H1 (cell line): ENCODE data around the gene ASAP2. TPM values are rescaled to one million over a fixed set of nuclear protein-coding genes. Genes with fewer than 3 reads are reported as not detected.

Experiments used
- CTCF ChIA-PET: fragments of 300-600 bp; sonication (Branson Sonifier 250); formaldehyde crosslinking; loops from one replicate; lab custom pipeline; 2021; ENCODE audit not compliant: partially characterized antibody; lab: Charles Lee
- POLR2A ChIA-PET: fragments of 300-600 bp; sonication (Branson Sonifier 250); formaldehyde crosslinking; loops from one replicate; lab custom pipeline; 2021; ENCODE audit warnings: inconsistent platforms; ENCODE audit not compliant: partially characterized antibody; lab: Charles Lee
- DNase-seq, 2 experiments: peaks; one replicate each; pipeline versions ENCODE4 v3.0.0 to v3.0.0-alpha.2; 2010 to 2022; ENCODE audit warnings: low spot score in 2 of 2, low read depth in 1 of 2, mixed read lengths in 1 of 2
- FAIRE-seq: peaks from 2 replicates; lab custom pipeline; 2011; peaks lifted over from hg19 to GRCh38; lab: Jason Lieb, UNC
- H2AFZ ChIP-seq: 2 replicates; pipeline ENCODE4 v1.8.1; 2012; ENCODE audit warnings: low read length, inconsistent platforms
- H2AK5ac ChIP-seq: 2 replicates; pipeline ENCODE4 v1.6.1; 2013; ENCODE audit warnings: low read depth, low read length
- H2BK120ac ChIP-seq: replicated peaks from 2 replicates; pipeline ENCODE3; 2013; ENCODE audit warnings: low read depth, low read length, inconsistent platforms
- H2BK12ac ChIP-seq: 2 replicates; pipeline ENCODE4 v1.6.1; 2013; ENCODE audit warnings: low read depth, low read length
- H2BK15ac ChIP-seq: 2 replicates; pipeline ENCODE4 v1.6.1; 2013; ENCODE audit warnings: low read length
- H2BK20ac ChIP-seq: 2 replicates; pipeline ENCODE4 v1.6.1; 2013; ENCODE audit warnings: low read length
- H2BK5ac ChIP-seq: 2 replicates; pipeline ENCODE4 v1.6.1; 2013; ENCODE audit warnings: low read depth, low read length
- H3K14ac ChIP-seq: 2 replicates; pipeline ENCODE4 v1.6.1; 2013; ENCODE audit warnings: inconsistent platforms; ENCODE audit not compliant: insufficient read length
- H3K18ac ChIP-seq: 2 replicates; pipeline ENCODE4 v1.6.1; 2013; ENCODE audit warnings: low read length; ENCODE audit errors: extremely low read depth
- H3K23ac ChIP-seq: 2 replicates; pipeline ENCODE4 v1.6.1; 2013; ENCODE audit warnings: inconsistent platforms; ENCODE audit not compliant: insufficient read length
- H3K23me2 ChIP-seq: 2 replicates; pipeline ENCODE4 v1.6.1; 2013; ENCODE audit warnings: low read depth, low read length
- H3K27ac ChIP-seq: 2 replicates; pipeline ENCODE4 v1.6.1; 2011; ENCODE audit warnings: low read depth, low read length, inconsistent platforms
- H3K27me3 ChIP-seq, 4 experiments: replicated peaks in 1 of 4; 1 replicate in 1 of 4; 2 replicates in 3 of 4; pipeline versions ENCODE4 v1.6.1 to v1.8.1; 2011 to 2013; ENCODE audit warnings: low read length in 3 of 4, mild to moderate bottlenecking in 3 of 4, inconsistent platforms in 2 of 4, mixed read lengths in 2 of 4, moderate library complexity in 1 of 4; ENCODE audit not compliant: control insufficient read depth in 3 of 4, insufficient read depth in 3 of 4; ENCODE audit errors: extremely low read depth in 1 of 4
- H3K36me3 ChIP-seq, 4 experiments: 2 replicates each; pipeline versions ENCODE4 v1.6.1 to v1.8.1; 2011 to 2013; ENCODE audit warnings: mild to moderate bottlenecking in 4 of 4, low read length in 3 of 4, moderate library complexity in 2 of 4, control low read depth in 1 of 4, inconsistent platforms in 1 of 4; ENCODE audit not compliant: insufficient read depth in 4 of 4, control insufficient read depth in 2 of 4
- H3K4ac ChIP-seq: replicated peaks from 2 replicates; pipeline ENCODE3; 2013; ENCODE audit warnings: low read length, low read depth, mixed read lengths, inconsistent platforms; ENCODE audit not compliant: insufficient read length
- H3K4me1 ChIP-seq, 4 experiments: replicated peaks in 1 of 4; 1 replicate in 1 of 4; 2 replicates in 3 of 4; pipeline versions ENCODE4 v1.6.1 to v1.8.1; 2011 to 2013; ENCODE audit warnings: low read length in 3 of 4, inconsistent platforms in 2 of 4, mixed read lengths in 1 of 4; ENCODE audit not compliant: insufficient read depth in 4 of 4, control insufficient read depth in 3 of 4
- H3K4me2 ChIP-seq, 2 experiments: 2 replicates each; pipeline versions ENCODE4 v1.6.1 to v1.8.1; 2011 to 2013; ENCODE audit warnings: low read depth in 2 of 2, low read length in 2 of 2, control low read depth in 1 of 2, inconsistent platforms in 1 of 2, mild to moderate bottlenecking in 1 of 2; ENCODE audit not compliant: insufficient read depth in 1 of 2
- H3K4me3 ChIP-seq, 4 experiments: fragments of 200-600, 300-600 bp in 1 of 4; sonication (generic), shearing (Covaris generic), sonication (Bioruptor Twin) in 1 of 4; 2 replicates each; pipeline versions ENCODE4 v1.5.1 to v1.8.1; 2011 to 2016; ENCODE audit warnings: low read length in 4 of 4, low read depth in 3 of 4, control low read depth in 2 of 4, inconsistent platforms in 2 of 4, mild to moderate bottlenecking in 2 of 4, mixed read lengths in 1 of 4, moderate library complexity in 1 of 4; ENCODE audit not compliant: insufficient read depth in 2 of 4; ENCODE audit errors: extremely low read depth in 1 of 4
- H3K56ac ChIP-seq: replicated peaks from 2 replicates; pipeline ENCODE3; 2013; ENCODE audit warnings: low read depth, mild to moderate bottlenecking, mixed read lengths, low read length, inconsistent platforms; ENCODE audit not compliant: insufficient read length
- H3K79me1 ChIP-seq: 2 replicates; pipeline ENCODE4 v1.6.1; 2013; ENCODE audit warnings: low read depth, low read length, control low read depth
- H3K79me2 ChIP-seq, 2 experiments: 2 replicates each; pipeline versions ENCODE4 v1.6.1 to v1.8.1; 2012 to 2013; ENCODE audit warnings: low read length in 2 of 2, mild to moderate bottlenecking in 2 of 2, inconsistent platforms in 1 of 2; ENCODE audit not compliant: insufficient read depth in 2 of 2, control insufficient read depth in 1 of 2
- H3K9ac ChIP-seq, 4 experiments: replicated peaks in 1 of 4; 1 replicate in 1 of 4; 2 replicates in 3 of 4; pipeline versions ENCODE4 v1.6.1 to v1.8.1; 2011 to 2013; ENCODE audit warnings: low read depth in 3 of 4, low read length in 3 of 4, control low read depth in 2 of 4, mild to moderate bottlenecking in 2 of 4, moderate library complexity in 2 of 4, inconsistent platforms in 1 of 4; ENCODE audit errors: extremely low read depth in 1 of 4
- H3K9me3 ChIP-seq, 2 experiments: 2 replicates each; pipeline versions ENCODE4 v1.6.1 to v1.8.1; 2012 to 2013; ENCODE audit warnings: mild to moderate bottlenecking in 2 of 2, moderate library complexity in 2 of 2, control low read depth in 1 of 2, inconsistent platforms in 1 of 2, low read depth in 1 of 2, low read length in 1 of 2, mixed read lengths in 1 of 2; ENCODE audit not compliant: insufficient read depth in 2 of 2
- H4K20me1 ChIP-seq, 2 experiments: replicated peaks in 1 of 2; 2 replicates each; pipeline versions ENCODE3 to v1.8.1; 2011 to 2013; ENCODE audit warnings: inconsistent platforms in 2 of 2, low read length in 2 of 2, mild to moderate bottlenecking in 1 of 2; ENCODE audit not compliant: insufficient read depth in 2 of 2, control insufficient read depth in 1 of 2
- H4K5ac ChIP-seq: 2 replicates; pipeline ENCODE4 v1.6.1; 2013; ENCODE audit warnings: low read length, low read depth, mixed read lengths, inconsistent platforms; ENCODE audit not compliant: insufficient read length
- H4K8ac ChIP-seq: 2 replicates; pipeline ENCODE4 v1.8.0; 2013; ENCODE audit warnings: mild to moderate bottlenecking, moderate library complexity, low read length, inconsistent platforms; ENCODE audit not compliant: insufficient read depth; ENCODE audit errors: extremely low read depth
- H4K91ac ChIP-seq: replicated peaks from 2 replicates; pipeline ENCODE3; 2013; ENCODE audit warnings: low read length, mixed read lengths, inconsistent platforms; ENCODE audit not compliant: insufficient read length
- CHD1 ChIP-seq: IDR thresholded peaks from 2 replicates; pipeline ENCODE4 v1.6.1; 2012; ENCODE audit warnings: low read depth, low read length, improper control_type of control experiment
- EP300 ChIP-seq, 2 experiments: IDR thresholded peaks; 1 replicate in 1 of 2; 2 replicates in 1 of 2; pipeline ENCODE4 v1.6.1; 2011 to 2012; ENCODE audit warnings: low read depth in 2 of 2, low read length in 2 of 2, mild to moderate bottlenecking in 2 of 2, borderline replicate concordance in 1 of 2, inconsistent platforms in 1 of 2, moderate library complexity in 1 of 2
- MAFK ChIP-seq: IDR thresholded peaks from 2 replicates; pipeline ENCODE4 v1.6.1; 2012; ENCODE audit warnings: low read depth, mild to moderate bottlenecking, improper control_type of control experiment, low read length
- PHF8 ChIP-seq: fragments of 200-600 bp; sonication (generic); conservative IDR thresholded peaks from 2 replicates; pipeline ENCODE4 v1.7.1; 2012; ENCODE audit warnings: low read depth, mild to moderate bottlenecking, inconsistent platforms, low read length, moderate library complexity
- RAD21 ChIP-seq, 2 experiments: IDR thresholded peaks in 1 of 2; conservative IDR thresholded peaks in 1 of 2; 2 replicates each; pipeline ENCODE4 v1.6.1; 2011; ENCODE audit warnings: low read depth in 2 of 2, low read length in 2 of 2, improper control_type of control experiment in 1 of 2, inconsistent platforms in 1 of 2, mild to moderate bottlenecking in 1 of 2, moderate library complexity in 1 of 2
- TAF1 ChIP-seq: IDR thresholded peaks from 2 replicates; pipeline ENCODE4 v1.6.1; 2011; ENCODE audit warnings: mild to moderate bottlenecking, low read depth, low read length
- TCF12 ChIP-seq: IDR thresholded peaks from 2 replicates; pipeline ENCODE4 v1.6.1; 2011; ENCODE audit warnings: low read depth, mild to moderate bottlenecking, low read length
- WGBS, 2 experiments: shearing (Covaris generic) in 1 of 2; methylation state at CpG; one replicate each; pipeline versions ENCODE4 v1.1.6 to v1.1.7; 2013 to 2015; ENCODE audit warnings: low lambda C conversion rate in 2 of 2, mixed read lengths in 2 of 2, inconsistent platforms in 1 of 2, low coverage in 1 of 2, missing lambda C conversion rate in 1 of 2; ENCODE audit not compliant: insufficient replicate concordance in 2 of 2, insufficient coverage in 1 of 2, insufficient read length in 1 of 2; ENCODE audit errors: extremely low coverage in 1 of 2, missing lambda C conversion rate in 1 of 2; 5-methylcytosine and 5-hydroxymethylcytosine counted together
- polyA plus RNA-seq, 7 experiments: library from polyadenylated mRNA; depleted of rRNA in 3 of 7; stranded (reverse) in 5 of 7; unstranded in 2 of 7; fragments of >200 nt in 5 of 7; fragments of 200-250 nt in 2 of 7; gene quantifications; 1 replicate in 5 of 7; 2 replicates in 1 of 7; 4 replicates in 1 of 7; pipeline versions ENCODE4 v1.2.1 to v1.2.3, GENCODE V29; 2011 to 2013; ENCODE audit warnings: missing spikeins in 2 of 7, mixed read lengths in 2 of 7
- total RNA-seq: library from RNA; stranded (reverse); fragmentation: NEBNext Ultra II Directional; extraction: Animal tissue kit (Norgen Biotek cat#: 25700); gene quantifications from 2 replicates; pipeline ENCODE4 v1.2.1, GENCODE V29; 2021

The ASAP2 gene
- total and polyA plus RNA-seq, 2 of the 8 experiments (the other 6 are each of a cell fraction or from before 2014, with no cell fraction given): 10.2 to 18.7 TPM

DNA sequence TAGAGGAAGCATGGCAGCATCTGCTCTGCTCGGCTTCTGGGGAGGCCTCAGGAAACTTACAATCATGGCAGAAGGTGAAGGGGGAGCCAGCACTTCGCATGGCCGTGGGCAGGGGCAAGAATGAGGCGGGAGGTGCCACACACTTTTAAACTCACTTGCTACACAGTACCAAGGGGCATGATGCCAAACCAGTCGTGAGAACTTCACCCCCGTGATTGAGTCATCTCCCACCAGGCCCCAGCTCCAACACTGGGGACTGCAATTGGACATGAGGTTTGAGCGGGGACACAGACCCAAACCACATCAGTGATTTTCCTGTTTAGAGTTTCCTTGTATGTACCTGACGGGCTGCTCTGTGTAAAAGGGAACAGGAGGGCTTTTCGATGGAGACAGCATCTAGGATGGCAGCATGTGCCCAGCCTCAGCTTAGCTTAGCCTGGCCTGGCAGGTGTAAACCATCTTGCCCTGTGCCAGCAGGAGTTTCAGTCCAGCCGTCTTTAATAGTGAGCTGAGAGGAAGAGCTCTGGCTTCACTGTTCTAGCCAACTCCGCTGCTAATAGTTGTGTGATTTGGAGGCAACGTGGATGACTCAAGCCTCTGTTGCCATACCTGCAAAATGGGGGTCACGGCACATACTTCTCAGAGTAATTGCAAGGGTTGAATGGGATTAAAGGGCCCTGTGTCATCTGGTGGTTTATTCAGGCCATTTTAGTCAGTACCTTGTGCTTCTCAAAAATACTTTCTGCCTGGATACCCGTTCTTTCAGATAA lies 101.8 kb downstream of the ASAP2 start:
- no peak overlapping the region for H3K4me2 ChIP-seq
- no peak overlapping the region for H3K14ac ChIP-seq
- no peaks in the 10 kb centered on the region for H3K9me3 ChIP-seq
- H3K23ac ChIP-seq: no peak overlapping the region
- no peaks in the 10 kb centered on the region for H3K27me3 ChIP-seq
- no peaks in the 10 kb centered on the region; the same call in none of the 2 replicates for H3K79me1 ChIP-seq
- H3K27ac ChIP-seq: no peak overlapping the region
- FAIRE-seq: no peak
- H3K4me1 ChIP-seq: peaks cover 3 to 7% (median 4%) of the 10 kb centered on the region in 4 experiments; a peak in 5 of 7 replicates
- no peak overlapping the region for H3K4me3 ChIP-seq
- CTCF ChIA-PET: interaction anchor here (1.1 to 2.4 kb wide), 5 partner anchors 8 to 63 kb away, joined by 3 to 8 read pairs (median 6); no protein-coding TSS in a partner anchor
- H4K5ac ChIP-seq: no peak overlapping the region
- POLR2A ChIA-PET: no interaction called here
- H3K56ac ChIP-seq: no peak overlapping the region
- no peak overlapping the region for H2AFZ ChIP-seq
- H2BK12ac ChIP-seq: no peak overlapping the region
- no peak overlapping the region for H2BK120ac ChIP-seq
- H2BK5ac ChIP-seq: no peak overlapping the region
- H2BK20ac ChIP-seq: no peak overlapping the region
- no peak for DNase-seq
- H4K91ac ChIP-seq: no peak overlapping the region
- WGBS, 2 experiments: 94% methylated on average over 14 of the region's 14 CpGs; no CpG with 5 or more reads in 1 of the 2 experiments
- H4K20me1 ChIP-seq: peaks cover 0 to 3% of the 10 kb centered on the region in 2 experiments
- H2AK5ac ChIP-seq: no peak overlapping the region
- H4K8ac ChIP-seq: peak overlapping the region; percentile 35; the same call in 1 of the 2 replicates
- H2BK15ac ChIP-seq: no peak overlapping the region
- H3K36me3 ChIP-seq: no peaks in the 10 kb centered on the region
- H3K9ac ChIP-seq: no peak overlapping the region
- H3K79me2 ChIP-seq: peaks cover 0 to 2% of the 10 kb centered on the region in 2 experiments; a peak in 1 of 4 replicates
- H3K18ac ChIP-seq: no peak overlapping the region
- no peak overlapping the region for H3K4ac ChIP-seq
- peaks cover 7% of the 10 kb centered on the region; the same call in 1 of the 2 replicates for H3K23me2 ChIP-seq
- TF ChIP-seq EP300 (IDR thresholded peaks at IDR 0.05; ENCODE audit: borderline replicate concordance in 1 of 2, low read depth in 2 of 2, low read length in 2 of 2): no peak
- TF ChIP-seq CHD1: no peak
- no peak for TF ChIP-seq TAF1
- TF ChIP-seq PHF8: no peak
- TF ChIP-seq RAD21 (IDR thresholded peaks at IDR 0.05 in 1 of 2, conservative IDR thresholded peaks at IDR 0.05 in 1 of 2; ENCODE audit: low read depth in 2 of 2, low read length in 2 of 2): no peak
- TF ChIP-seq MAFK: no peak
- TF ChIP-seq TCF12: no peak
